ENCODE measurements around the gene TTC28.
"Not testable (repeated sequence)": the region's sequence is repeated elsewhere in the genome, so short reads cannot be mapped to it uniquely, and the experiment has no call there.

TTC28 gene

GRCh38 chr22:28619236-28619635, 60.4 kb downstream of the TTC28 start:
- H3K4me1 ChIP-seq (ENCODE audit: control insufficient read depth, insufficient read depth, low read length), result no peaks in the 10 kb centered on the region
- H3K27ac ChIP-seq (ENCODE audit: extremely low read depth, low read depth, low read length), result no peak overlapping the region
- POLR2A ChIA-PET, result no interaction called here
- peaks cover 0 to 6% of the 10 kb centered on the region in 2 experiments; a peak in 1 of 3 replicates for H3K36me3 ChIP-seq (ENCODE audit: control insufficient read depth in 2 of 2, insufficient read depth in 1 of 2, low read length in 2 of 2)
- H3K4me3 ChIP-seq (ENCODE audit: low read depth, low read length), result no peak overlapping the region
- TF ChIP-seq GLIS2 (tag by site-specific recombination; IDR thresholded peaks at IDR 0.05) (no peak), IKZF3 (tag by site-specific recombination; IDR thresholded peaks at IDR 0.05) (no peak), CTCF (tag by site-specific recombination; IDR thresholded peaks at IDR 0.05) (no peak), ZNF518A (tag by site-specific recombination; conservative IDR thresholded peaks at IDR 0.05; ENCODE audit: low read depth) (no peak)
- CTCF ChIA-PET, result interaction anchor here (0.5 kb wide), 1 partner anchor 20 kb away, joined by 3 read pairs; no protein-coding TSS in a partner anchor
- no peaks in the 10 kb centered on the region for H3K9me3 ChIP-seq (ENCODE audit: control insufficient read depth, insufficient read depth, low read depth, low read length)

GRCh38 chr22:28615423-28615822, 64.2 kb downstream of the TTC28 start:
- H3K36me3 ChIP-seq (ENCODE audit: control insufficient read depth in 2 of 2, insufficient read depth in 1 of 2, low read length in 2 of 2); H3K27ac ChIP-seq (ENCODE audit: extremely low read depth, low read depth, low read length); H3K4me1 ChIP-seq (ENCODE audit: control insufficient read depth, insufficient read depth, low read length); H3K4me3 ChIP-seq (ENCODE audit: low read depth, low read length); POLR2A ChIA-PET; H3K9me3 ChIP-seq (ENCODE audit: control insufficient read depth, insufficient read depth, low read depth, low read length): not testable (repeated sequence)
- TF ChIP-seq ZNF280D (tag by site-specific recombination; IDR thresholded peaks at IDR 0.05) (0 out of 2 replicates have a peak, but pooled peaks have one; percentile 46), ZNF580 (tag by site-specific recombination; IDR thresholded peaks at IDR 0.05) (0 out of 2 replicates have a peak, but pooled peaks have one; percentile 12), ZNF146 (tag by site-specific recombination; IDR thresholded peaks at IDR 0.05) (peak; percentile 85)
- CTCF ChIA-PET, result interaction anchor here (1.4 kb wide), 2 partner anchors 14 to 36 kb away, joined by 3 to 4 read pairs; no protein-coding TSS in a partner anchor

- no peak for TF ChIP-seq OVOL3 (tag by site-specific recombination; IDR thresholded peaks at IDR 0.05)
- no peak for TF ChIP-seq MYNN (tag by site-specific recombination; IDR thresholded peaks at IDR 0.05; ENCODE audit: borderline replicate concordance)
- TF ChIP-seq ZNF513 (tag by site-specific recombination; IDR thresholded peaks at IDR 0.05), result no peak
- TF ChIP-seq ZNF114 (tag by site-specific recombination; IDR thresholded peaks at IDR 0.05), result no peak
- no peak for TF ChIP-seq KLF9 (tag by site-specific recombination; IDR thresholded peaks at IDR 0.05; ENCODE audit: low read depth)
- no peak for TF ChIP-seq ZNF626 (tag by site-specific recombination; IDR thresholded peaks at IDR 0.05)
- TF ChIP-seq SCRT1 (tag by site-specific recombination; IDR thresholded peaks at IDR 0.05; ENCODE audit: borderline replicate concordance), result no peak
- TF ChIP-seq ZNF704 (tag by site-specific recombination; IDR thresholded peaks at IDR 0.05), result no peak
- H3K27ac ChIP-seq (ENCODE audit: extremely low read depth, low read depth, low read length), result no peak overlapping the region
- POLR2A ChIA-PET, result no interaction called here
- H3K4me3 ChIP-seq (ENCODE audit: low read depth, low read length), result no peak overlapping the region
- peaks cover 0 to 3% of the 10 kb centered on the region in 2 experiments; a peak in 1 of 3 replicates for H3K36me3 ChIP-seq (ENCODE audit: control insufficient read depth in 2 of 2, insufficient read depth in 1 of 2, low read length in 2 of 2)
- CTCF ChIA-PET, result interaction anchor here (2.0 to 3.0 kb wide), 2 partner anchors 9 to 219 kb away, joined by 5 to 14 read pairs; no protein-coding TSS in a partner anchor
- no peaks in the 10 kb centered on the region for H3K9me3 ChIP-seq (ENCODE audit: control insufficient read depth, insufficient read depth, low read depth, low read length)
- no peaks in the 10 kb centered on the region for H3K4me1 ChIP-seq (ENCODE audit: control insufficient read depth, insufficient read depth, low read length)
Observed at GRCh38 chr22:28609921-28610320, 69.7 kb downstream of the TTC28 start.

All from HEK293 (cell line).